ENCODE measurements around the gene RABEP1. TPM values are rescaled to one million over a fixed set of nuclear protein-coding genes. Genes with fewer than 3 reads are reported as not detected.

RABEP1 gene
- total and polyA plus RNA-seq, 2 experiments from 2014 or later, result 37.0 to 88.1 TPM

DNA sequence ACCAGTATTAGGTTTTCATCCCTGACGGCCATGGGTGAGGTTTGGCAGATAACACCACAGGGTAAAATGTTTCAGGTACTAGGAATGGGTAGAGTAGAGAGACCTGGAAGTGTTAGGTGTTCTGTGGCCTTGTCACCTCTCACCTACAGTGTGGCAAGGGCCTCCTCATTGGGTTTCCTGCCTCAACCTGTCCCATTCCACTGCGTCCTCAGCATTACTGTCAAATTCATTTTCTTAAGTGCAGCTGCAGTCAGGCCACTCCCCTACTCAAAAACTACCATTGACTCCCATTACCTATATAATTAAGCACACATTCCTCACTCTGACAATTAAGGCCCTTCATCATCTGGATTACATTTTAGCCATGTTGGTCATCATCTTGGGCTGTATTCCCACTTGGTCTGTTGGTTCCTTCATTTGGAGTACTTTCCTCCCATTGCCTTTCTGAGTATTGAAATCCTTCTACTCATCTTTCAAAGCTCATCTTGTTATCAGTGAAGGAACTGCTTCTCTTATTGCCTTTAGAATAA lies 72.9 kb downstream of the RABEP1 start (continued):
- TF ChIP-seq EZH2phosphoT487 (IDR thresholded peaks at IDR 0.05; ENCODE audit: unreplicated experiment) (no peak), NANOG (IDR thresholded peaks at IDR 0.05; ENCODE audit: borderline replicate concordance) (no peak), STAT1 (IDR thresholded peaks at IDR 0.05; ENCODE audit: unreplicated experiment) (no peak), ZNF331 (CRISPR knock-in tag; IDR thresholded peaks at IDR 0.05; ENCODE audit: low read depth) (no peak), JUNB (IDR thresholded peaks at IDR 0.05; ENCODE audit: unreplicated experiment) (no peak)

- no peaks in the 10 kb centered on the region; the same call in 2 of the 3 replicates for H3K9me3 Mint-ChIP-seq
- H3K4me2 ChIP-seq, result no peak overlapping the region
- no peaks in the 10 kb centered on the region for H3K27me3 ChIP-seq (ENCODE audit: insufficient read depth)
- H3K36me3 Mint-ChIP-seq (ENCODE audit: low read depth), result peaks cover 46% of the 10 kb centered on the region
- no peaks in the 10 kb centered on the region for H3K27me3 Mint-ChIP-seq (ENCODE audit: insufficient read depth, low read depth, poor library complexity)
- H2AFZ ChIP-seq, result no peak overlapping the region
- no peaks in the 10 kb centered on the region for H3F3A ChIP-seq (replicated peaks; ENCODE audit: low read depth)
- peaks cover 3% of the 10 kb centered on the region; the same call in 1 of the 2 replicates for H4K20me1 ChIP-seq (replicated peaks; ENCODE audit: insufficient read depth)
- H3K4me3 ChIP-seq, result no peak overlapping the region
- ATAC-seq, result no peak
- H3K79me2 ChIP-seq (replicated peaks; ENCODE audit: insufficient read depth), result no peaks in the 10 kb centered on the region
- H3K4me3 Mint-ChIP-seq, result no peak overlapping the region
- no peaks in the 10 kb centered on the region for H3K9me2 ChIP-seq (ENCODE audit: insufficient read depth)
- H3K27ac Mint-ChIP-seq, result no peak overlapping the region
- no peak for DNase-seq (ENCODE audit: low spot score)
- H3K36me3 ChIP-seq (ENCODE audit: insufficient read depth), result peaks cover 18% of the 10 kb centered on the region
- no peaks in the 10 kb centered on the region for H3K4me1 ChIP-seq (ENCODE audit: insufficient read depth)
- no peak overlapping the region for H3K27ac ChIP-seq (ENCODE audit: low read depth)
- H3K4me1 Mint-ChIP-seq, result no peaks in the 10 kb centered on the region
- TF ChIP-seq REST (IDR thresholded peaks at IDR 0.05; ENCODE audit: unreplicated experiment) (no peak), EZH2phosphoT487 (IDR thresholded peaks at IDR 0.05; ENCODE audit: unreplicated experiment) (no peak), POLR2AphosphoS5 (IDR thresholded peaks at IDR 0.05; ENCODE audit: low read depth) (no peak), JUNB (IDR thresholded peaks at IDR 0.05; ENCODE audit: unreplicated experiment) (no peak), CTCF (conservative IDR thresholded peaks at IDR 0.05; ENCODE audit: low read depth in 2 of 2) (no peak), ZNF331 (CRISPR knock-in tag; IDR thresholded peaks at IDR 0.05; ENCODE audit: low read depth) (no peak), EZH2 (IDR thresholded peaks at IDR 0.05; ENCODE audit: low read depth, unreplicated experiment) (no peak), CREB1 (CRISPR knock-in tag; IDR thresholded peaks at IDR 0.05; ENCODE audit: low read depth) (no peak), STAT1 (IDR thresholded peaks at IDR 0.05; ENCODE audit: unreplicated experiment) (no peak), NANOG (IDR thresholded peaks at IDR 0.05; ENCODE audit: borderline replicate concordance) (no peak)
- TF ChIP-seq, protein P1, sequence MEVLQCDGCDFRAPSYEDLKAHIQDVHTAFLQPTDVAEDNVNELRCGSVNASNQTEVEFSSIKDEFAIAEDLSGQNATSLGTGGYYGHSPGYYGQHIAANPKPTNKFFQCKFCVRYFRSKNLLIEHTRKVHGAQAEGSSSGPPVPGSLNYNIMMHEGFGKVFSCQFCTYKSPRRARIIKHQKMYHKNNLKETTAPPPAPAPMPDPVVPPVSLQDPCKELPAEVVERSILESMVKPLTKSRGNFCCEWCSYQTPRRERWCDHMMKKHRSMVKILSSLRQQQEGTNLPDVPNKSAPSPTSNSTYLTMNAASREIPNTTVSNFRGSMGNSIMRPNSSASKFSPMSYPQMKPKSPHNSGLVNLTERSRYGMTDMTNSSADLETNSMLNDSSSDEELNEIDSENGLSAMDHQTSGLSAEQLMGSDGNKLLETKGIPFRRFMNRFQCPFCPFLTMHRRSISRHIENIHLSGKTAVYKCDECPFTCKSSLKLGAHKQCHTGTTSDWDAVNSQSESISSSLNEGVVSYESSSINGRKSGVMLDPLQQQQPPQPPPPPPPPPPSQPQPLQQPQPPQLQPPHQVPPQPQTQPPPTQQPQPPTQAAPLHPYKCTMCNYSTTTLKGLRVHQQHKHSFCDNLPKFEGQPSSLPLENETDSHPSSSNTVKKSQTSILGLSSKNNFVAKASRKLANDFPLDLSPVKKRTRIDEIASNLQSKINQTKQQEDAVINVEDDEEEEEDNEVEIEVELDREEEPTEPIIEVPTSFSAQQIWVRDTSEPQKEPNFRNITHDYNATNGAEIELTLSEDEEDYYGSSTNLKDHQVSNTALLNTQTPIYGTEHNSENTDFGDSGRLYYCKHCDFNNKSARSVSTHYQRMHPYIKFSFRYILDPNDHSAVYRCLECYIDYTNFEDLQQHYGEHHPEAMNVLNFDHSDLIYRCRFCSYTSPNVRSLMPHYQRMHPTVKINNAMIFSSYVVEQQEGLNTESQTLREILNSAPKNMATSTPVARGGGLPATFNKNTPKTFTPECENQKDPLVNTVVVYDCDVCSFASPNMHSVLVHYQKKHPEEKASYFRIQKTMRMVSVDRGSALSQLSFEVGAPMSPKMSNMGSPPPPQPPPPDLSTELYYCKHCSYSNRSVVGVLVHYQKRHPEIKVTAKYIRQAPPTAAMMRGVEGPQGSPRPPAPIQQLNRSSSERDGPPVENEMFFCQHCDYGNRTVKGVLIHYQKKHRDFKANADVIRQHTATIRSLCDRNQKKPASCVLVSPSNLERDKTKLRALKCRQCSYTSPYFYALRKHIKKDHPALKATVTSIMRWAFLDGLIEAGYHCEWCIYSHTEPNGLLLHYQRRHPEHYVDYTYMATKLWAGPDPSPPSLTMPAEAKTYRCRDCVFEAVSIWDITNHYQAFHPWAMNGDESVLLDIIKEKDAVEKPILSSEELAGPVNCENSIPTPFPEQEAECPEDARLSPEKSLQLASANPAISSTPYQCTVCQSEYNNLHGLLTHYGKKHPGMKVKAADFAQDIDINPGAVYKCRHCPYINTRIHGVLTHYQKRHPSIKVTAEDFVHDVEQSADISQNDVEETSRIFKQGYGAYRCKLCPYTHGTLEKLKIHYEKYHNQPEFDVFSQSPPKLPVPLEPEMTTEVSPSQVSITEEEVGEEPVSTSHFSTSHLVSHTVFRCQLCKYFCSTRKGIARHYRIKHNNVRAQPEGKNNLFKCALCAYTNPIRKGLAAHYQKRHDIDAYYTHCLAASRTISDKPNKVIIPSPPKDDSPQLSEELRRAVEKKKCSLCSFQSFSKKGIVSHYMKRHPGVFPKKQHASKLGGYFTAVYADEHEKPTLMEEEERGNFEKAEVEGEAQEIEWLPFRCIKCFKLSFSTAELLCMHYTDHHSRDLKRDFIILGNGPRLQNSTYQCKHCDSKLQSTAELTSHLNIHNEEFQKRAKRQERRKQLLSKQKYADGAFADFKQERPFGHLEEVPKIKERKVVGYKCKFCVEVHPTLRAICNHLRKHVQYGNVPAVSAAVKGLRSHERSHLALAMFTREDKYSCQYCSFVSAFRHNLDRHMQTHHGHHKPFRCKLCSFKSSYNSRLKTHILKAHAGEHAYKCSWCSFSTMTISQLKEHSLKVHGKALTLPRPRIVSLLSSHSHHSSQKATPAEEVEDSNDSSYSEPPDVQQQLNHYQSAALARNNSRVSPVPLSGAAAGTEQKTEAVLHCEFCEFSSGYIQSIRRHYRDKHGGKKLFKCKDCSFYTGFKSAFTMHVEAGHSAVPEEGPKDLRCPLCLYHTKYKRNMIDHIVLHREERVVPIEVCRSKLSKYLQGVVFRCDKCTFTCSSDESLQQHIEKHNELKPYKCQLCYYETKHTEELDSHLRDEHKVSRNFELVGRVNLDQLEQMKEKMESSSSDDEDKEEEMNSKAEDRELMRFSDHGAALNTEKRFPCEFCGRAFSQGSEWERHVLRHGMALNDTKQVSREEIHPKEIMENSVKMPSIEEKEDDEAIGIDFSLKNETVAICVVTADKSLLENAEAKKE (CRISPR knock-in tag; IDR thresholded peaks at IDR 0.05), result no peak
These were observed 73.5 kb downstream of the RABEP1 start for GRCh38 chr17:5355421-5356129.

Measured in GM23338 (cell line).